HepG2 (cell line): ENCODE measurements around the gene POLE4. TPM values are rescaled to one million over a fixed set of nuclear protein-coding genes. Genes with fewer than 3 reads are reported as not detected.

Source experiments
- ATAC-seq: fragments of 200-7000 bp; cut with Tn5 transposase; 3 replicates; pipeline ENCODE4 v1.9.1; 2020; ENCODE audit warnings: mild to moderate bottlenecking, moderate library complexity
- BruUV-seq: library from RNA; stranded (reverse); fragments of 400-500 nt; replicated peaks from 2 replicates; lab custom pipeline; 2021; lab: Mats Ljungman, UMichigan
- CTCF ChIA-PET: fragments of 300-600 bp; formaldehyde crosslinking; extraction: SDS; loops from one replicate; lab custom pipeline; 2021; ENCODE audit warnings: low total read pairs, inconsistent platforms, low intra/inter-chr PET ratio; lab: Yijun Ruan, JAX
- POLR2A ChIA-PET: fragments of 350-600 bp; sonication (Branson Sonifier 250); formaldehyde crosslinking; loops from one replicate; lab custom pipeline; 2020; ENCODE audit warnings: antibody characterized with exemption, inconsistent platforms; lab: Yijun Ruan, JAX
- DNase-seq: peaks from one replicate; pipeline ENCODE4 v3.0.0-alpha.2; 2015; ENCODE audit warnings: low spot score
- FAIRE-seq: peaks from 3 replicates; lab custom pipeline; 2011; peaks lifted over from hg19 to GRCh38; lab: Jason Lieb, UNC
- H2AFZ ChIP-seq: one replicate; pipeline ENCODE4 v1.6.1; 2011; ENCODE audit warnings: low read length, inconsistent platforms
- H3K27ac ChIP-seq: fragments of 300-600 bp; 3 replicates; pipeline ENCODE4 v1.8.0; 2011; ENCODE audit warnings: mixed run types, mild to moderate bottlenecking, mixed read lengths, low read length, inconsistent platforms; ENCODE audit not compliant: insufficient read depth; ENCODE audit errors: extremely low read length
- H3K27me3 ChIP-seq, 2 experiments: fragments of 200-600 bp in 1 of 2; 2 replicates in 1 of 2; 3 replicates in 1 of 2; pipeline versions ENCODE4 v1.6.0 to v1.8.0; 2011; ENCODE audit warnings: low read length in 2 of 2, mild to moderate bottlenecking in 2 of 2, moderate library complexity in 2 of 2, inconsistent platforms in 1 of 2; ENCODE audit not compliant: insufficient read depth in 2 of 2, control insufficient read depth in 1 of 2
- H3K36me3 ChIP-seq, 2 experiments: fragments of 200-600 bp in 1 of 2; replicated peaks in 1 of 2; 2 replicates in 1 of 2; 3 replicates in 1 of 2; pipeline versions ENCODE4 v1.5.1 to v1.8.0; 2011; ENCODE audit warnings: low read length in 2 of 2, inconsistent platforms in 1 of 2; ENCODE audit not compliant: insufficient read depth in 2 of 2, control insufficient read depth in 1 of 2
- H3K4me1 ChIP-seq: 2 replicates; pipeline ENCODE4 v1.5.1; 2012; ENCODE audit warnings: low read length, inconsistent platforms; ENCODE audit not compliant: insufficient read depth
- H3K4me2 ChIP-seq: 2 replicates; pipeline ENCODE4 v1.6.0; 2011; ENCODE audit warnings: low read depth, low read length, inconsistent platforms
- H3K4me3 ChIP-seq, 3 experiments: fragments of 200-600 bp in 1 of 3; sonication (generic), shearing (Covaris generic) in 1 of 3; replicated peaks in 1 of 3; 2 replicates each; pipeline ENCODE4 v1.5.1; 2011 to 2016; ENCODE audit warnings: low read length in 3 of 3, inconsistent platforms in 2 of 3, low read depth in 2 of 3, mild to moderate bottlenecking in 2 of 3, control low read depth in 1 of 3, mixed read lengths in 1 of 3; ENCODE audit not compliant: insufficient read depth in 1 of 3
- H3K79me2 ChIP-seq: one replicate; pipeline ENCODE4 v1.6.1; 2011; ENCODE audit warnings: low read length, inconsistent platforms; ENCODE audit not compliant: insufficient read depth
- H3K9ac ChIP-seq: 2 replicates; pipeline ENCODE4 v1.6.0; 2011; ENCODE audit warnings: mild to moderate bottlenecking, low read depth, low read length, inconsistent platforms; ENCODE audit not compliant: insufficient read depth
- H3K9me3 ChIP-seq: 2 replicates; pipeline ENCODE4 v1.5.1; 2012; ENCODE audit warnings: mild to moderate bottlenecking, low read length
- H4K20me1 ChIP-seq: 2 replicates; pipeline ENCODE4 v1.6.0; 2011; ENCODE audit warnings: inconsistent platforms, mild to moderate bottlenecking, low read length, moderate library complexity; ENCODE audit not compliant: insufficient read depth
- FOSL1 ChIP-seq: sonication (generic); formaldehyde crosslinking; IDR thresholded peaks from 2 replicates; pipeline ENCODE4 v1.9.0; 2021; ENCODE audit warnings: missing genetic modification reagents, borderline replicate concordance
- FOXP1 ChIP-seq, 2 experiments: fragments of 450-650 bp in 1 of 2; IDR thresholded peaks; 2 replicates each; pipeline ENCODE4 v1.6.1; 2017 to 2018; ENCODE audit warnings: antibody characterized with exemption in 1 of 2
- HNF4A ChIP-seq: sonication (generic); formaldehyde crosslinking; IDR thresholded peaks from 2 replicates; pipeline ENCODE4 v1.4.0; 2020; ENCODE audit warnings: missing genetic modification reagents
- JUNB ChIP-seq: sonication (generic); formaldehyde crosslinking; IDR thresholded peaks from 2 replicates; pipeline ENCODE4 v1.8.0; 2022; ENCODE audit warnings: missing genetic modification reagents, mild to moderate bottlenecking, borderline replicate concordance
- MBNL3 ChIP-seq: fragments of 250-450 bp; sonication (Bioruptor Pico); conservative IDR thresholded peaks from 2 replicates; pipeline ENCODE4 v1.8.0; 2022; ENCODE audit warnings: mild to moderate bottlenecking, inconsistent platforms
- MTF2 ChIP-seq: sonication (generic); formaldehyde crosslinking; IDR thresholded peaks from 2 replicates; pipeline ENCODE4 v1.5.0; 2020; ENCODE audit warnings: missing genetic modification reagents, borderline replicate concordance
- NCOA2 ChIP-seq: sonication (generic); formaldehyde crosslinking; IDR thresholded peaks from 2 replicates; pipeline ENCODE4 v1.8.0; 2022; ENCODE audit warnings: inconsistent platforms
- NFIC ChIP-seq: IDR thresholded peaks from 2 replicates; pipeline ENCODE4 v1.6.1; 2012; ENCODE audit warnings: mild to moderate bottlenecking, low read length, inconsistent platforms
- RXRB ChIP-seq: IDR thresholded peaks from 2 replicates; pipeline ENCODE4 v1.6.1; 2016; ENCODE audit warnings: borderline replicate concordance, missing genetic modification reagents, missing compliant biosample characterization
- ZNF607 ChIP-seq: sonication (generic); formaldehyde crosslinking; IDR thresholded peaks from 2 replicates; pipeline ENCODE4 v1.5.1; 2020; ENCODE audit warnings: missing genetic modification reagents, mild to moderate bottlenecking, borderline replicate concordance
- ZNF652 ChIP-seq: IDR thresholded peaks from 2 replicates; pipeline ENCODE4 v1.6.1; 2016; ENCODE audit warnings: low read depth, borderline replicate concordance
- ZSCAN30 ChIP-seq: sonication (generic); formaldehyde crosslinking; IDR thresholded peaks from 2 replicates; pipeline ENCODE4 v1.5.0; 2020; ENCODE audit warnings: mild to moderate bottlenecking, missing genetic modification reagents
- WGBS: methylation state at CpG from one replicate; pipeline ENCODE4 v1.1.6; 2017; ENCODE audit warnings: low lambda C conversion rate; 5-methylcytosine and 5-hydroxymethylcytosine counted together
- in situ Hi-C: cut with HindIII; loops from 2 replicates; pipeline ENCODE4 v1.10.0; 2017; ENCODE audit warnings: low pct_unique_long_range_greater_than_20kb; ENCODE audit not compliant: extremely low pct_ligation_motif_present
- intact Hi-C: fragments of 100-400 bp; cut with micrococcal nuclease; formaldehyde crosslinking; loops from one replicate; pipeline ENCODE4 v1.10.0; 2022; ENCODE audit not compliant: unreplicated experiment
- polyA plus RNA-seq, 8 experiments: library from polyadenylated mRNA; depleted of rRNA in 3 of 8; stranded (reverse) in 7 of 8; unstranded in 1 of 8; fragments of >200 nt; fragmentation: Illumina TruSeq in 4 of 8; extraction: Trizol in 4 of 8; gene quantifications; 2 replicates each; pipeline versions ENCODE4 v1.2.1 to v1.2.3, GENCODE V29; 2011 to 2016; ENCODE audit warnings: low read depth in 4 of 8, missing spikeins in 1 of 8, mixed read lengths in 1 of 8; ENCODE audit not compliant: insufficient read depth in 1 of 8
- total RNA-seq, 5 experiments: library from RNA; depleted of rRNA; stranded (reverse); fragments of >200 nt; fragmentation: Illumina TruSeq; extraction: Trizol; gene quantifications; 2 replicates each; pipeline ENCODE4 v1.2.3, GENCODE V29; 2016; ENCODE audit warnings: low read depth in 1 of 5
- TF ChIP-seq, protein P1 (sequence below): sonication (generic); formaldehyde crosslinking; IDR thresholded peaks from 2 replicates; pipeline ENCODE4 v1.4.0; 2020; ENCODE audit warnings: mild to moderate bottlenecking, missing genetic modification reagents
- TF ChIP-seq, protein P2 (sequence below): sonication (generic); formaldehyde crosslinking; IDR thresholded peaks from 2 replicates; pipeline ENCODE4 v1.4.0; 2020; ENCODE audit warnings: missing genetic modification reagents
- TF ChIP-seq, protein P3 (sequence below): IDR thresholded peaks from 2 replicates; pipeline ENCODE4 v1.6.1; 2016; ENCODE audit warnings: low read depth

The POLE4 gene
- total and polyA plus RNA-seq, 2 of the 13 experiments (the other 11 are each of a cell fraction or from before 2014, with no cell fraction given), result 106 to 116 TPM

DNA sequence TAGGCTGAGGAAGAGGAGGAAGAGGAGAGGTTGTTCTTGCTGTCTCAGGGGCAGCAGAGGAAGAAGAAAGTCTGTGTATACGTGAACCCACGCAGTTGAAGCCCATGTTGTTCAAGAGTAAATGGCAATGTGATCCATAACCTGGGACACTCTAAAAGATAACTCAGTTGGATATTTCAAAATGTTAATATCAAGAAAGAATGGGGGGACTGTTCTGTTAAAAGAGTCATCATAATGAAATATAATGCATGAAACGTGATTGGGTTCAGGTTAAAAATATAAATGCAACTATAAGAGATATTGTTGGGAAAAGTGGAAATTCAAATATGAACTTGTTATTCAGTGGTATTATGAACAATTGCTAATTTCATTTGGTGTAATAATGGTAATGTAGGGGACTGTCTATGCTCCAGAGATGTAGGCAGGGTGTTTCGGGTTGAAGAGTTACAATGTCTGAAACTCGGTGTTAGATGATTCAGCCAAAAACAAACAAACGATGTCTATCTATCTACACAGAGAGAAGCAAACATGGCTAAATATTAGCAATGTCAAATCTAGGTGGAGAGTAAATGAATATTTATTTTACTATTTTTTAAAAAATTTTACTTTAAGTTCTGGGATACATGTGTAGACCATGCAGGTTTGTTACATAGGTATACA is 21.1 kb upstream of the POLE4 start:
- no peak overlapping the region for H2AFZ ChIP-seq
- H3K9me3 ChIP-seq, result no peaks in the 10 kb centered on the region
- in situ Hi-C loops (no loop called here), intact Hi-C loops (no loop called here)
- no peak for FAIRE-seq
- H3K4me3 ChIP-seq, result no peak overlapping the region; a peak in 1 of 6 replicates
- H3K4me1 ChIP-seq, result peaks cover 75% of the 10 kb centered on the region
- no TSS peak for BruUV-seq
- peaks cover 7 to 18% of the 10 kb centered on the region in 2 experiments for H3K36me3 ChIP-seq
- peak; percentile 74 for DNase-seq
- H3K79me2 ChIP-seq, result peaks cover 3% of the 10 kb centered on the region
- ATAC-seq, result peak; percentile 55
- ChIA-PET CTCF (no interaction called here), POLR2A (no interaction called here)
- H3K27ac ChIP-seq, result no peak overlapping the region
- no peak overlapping the region for H3K9ac ChIP-seq
- no peaks in the 10 kb centered on the region for H4K20me1 ChIP-seq
- WGBS, result 53% methylated on average over 6 of the region's 6 CpGs
- H3K27me3 ChIP-seq, result no peaks in the 10 kb centered on the region
- H3K4me2 ChIP-seq, result peak overlapping the region; percentile 47
- TF ChIP-seq HNF4A (CRISPR knock-in tag) (peak; percentile 21; the same call in 1 of the 2 replicates), MTF2 (CRISPR knock-in tag) (no peak), FOSL1 (peak; percentile 82; the same call in 1 of the 2 replicates), ZNF607 (CRISPR knock-in tag) (no peak), NFIC (peak; percentile 27; the same call in 1 of the 2 replicates), MBNL3 (CRISPR knock-in tag) (no peak), ZNF652 (CRISPR knock-in tag) (no peak), NCOA2 (CRISPR knock-in tag) (peak; percentile 37; the same call in 1 of the 2 replicates), JUNB (CRISPR knock-in tag) (peak; percentile 41; the same call in 1 of the 2 replicates), RXRB (CRISPR knock-in tag) (peak; percentile 44; the same call in 1 of the 2 replicates), ZSCAN30 (no peak), FOXP1 (IDR thresholded peaks at IDR 0.05) (no peak), FOXP1 (CRISPR knock-in tag; IDR thresholded peaks at IDR 0.05) (peak; percentile 68)
- TF ChIP-seq, protein P1, sequence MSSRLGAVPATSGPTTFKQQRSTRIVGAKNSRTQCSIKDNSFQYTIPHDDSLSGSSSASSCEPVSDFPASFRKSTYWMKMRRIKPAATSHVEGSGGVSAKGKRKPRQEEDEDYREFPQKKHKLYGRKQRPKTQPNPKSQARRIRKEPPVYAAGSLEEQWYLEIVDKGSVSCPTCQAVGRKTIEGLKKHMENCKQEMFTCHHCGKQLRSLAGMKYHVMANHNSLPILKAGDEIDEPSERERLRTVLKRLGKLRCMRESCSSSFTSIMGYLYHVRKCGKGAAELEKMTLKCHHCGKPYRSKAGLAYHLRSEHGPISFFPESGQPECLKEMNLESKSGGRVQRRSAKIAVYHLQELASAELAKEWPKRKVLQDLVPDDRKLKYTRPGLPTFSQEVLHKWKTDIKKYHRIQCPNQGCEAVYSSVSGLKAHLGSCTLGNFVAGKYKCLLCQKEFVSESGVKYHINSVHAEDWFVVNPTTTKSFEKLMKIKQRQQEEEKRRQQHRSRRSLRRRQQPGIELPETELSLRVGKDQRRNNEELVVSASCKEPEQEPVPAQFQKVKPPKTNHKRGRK, result no peak
- TF ChIP-seq, protein P2, sequence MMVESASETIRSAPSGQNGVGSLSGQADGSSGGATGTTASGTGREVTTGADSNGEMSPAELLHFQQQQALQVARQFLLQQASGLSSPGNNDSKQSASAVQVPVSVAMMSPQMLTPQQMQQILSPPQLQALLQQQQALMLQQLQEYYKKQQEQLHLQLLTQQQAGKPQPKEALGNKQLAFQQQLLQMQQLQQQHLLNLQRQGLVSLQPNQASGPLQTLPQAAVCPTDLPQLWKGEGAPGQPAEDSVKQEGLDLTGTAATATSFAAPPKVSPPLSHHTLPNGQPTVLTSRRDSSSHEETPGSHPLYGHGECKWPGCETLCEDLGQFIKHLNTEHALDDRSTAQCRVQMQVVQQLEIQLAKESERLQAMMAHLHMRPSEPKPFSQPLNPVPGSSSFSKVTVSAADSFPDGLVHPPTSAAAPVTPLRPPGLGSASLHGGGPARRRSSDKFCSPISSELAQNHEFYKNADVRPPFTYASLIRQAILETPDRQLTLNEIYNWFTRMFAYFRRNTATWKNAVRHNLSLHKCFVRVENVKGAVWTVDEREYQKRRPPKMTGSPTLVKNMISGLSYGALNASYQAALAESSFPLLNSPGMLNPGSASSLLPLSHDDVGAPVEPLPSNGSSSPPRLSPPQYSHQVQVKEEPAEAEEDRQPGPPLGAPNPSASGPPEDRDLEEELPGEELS (CRISPR knock-in tag), result peak; percentile 79
- TF ChIP-seq, protein P3, sequence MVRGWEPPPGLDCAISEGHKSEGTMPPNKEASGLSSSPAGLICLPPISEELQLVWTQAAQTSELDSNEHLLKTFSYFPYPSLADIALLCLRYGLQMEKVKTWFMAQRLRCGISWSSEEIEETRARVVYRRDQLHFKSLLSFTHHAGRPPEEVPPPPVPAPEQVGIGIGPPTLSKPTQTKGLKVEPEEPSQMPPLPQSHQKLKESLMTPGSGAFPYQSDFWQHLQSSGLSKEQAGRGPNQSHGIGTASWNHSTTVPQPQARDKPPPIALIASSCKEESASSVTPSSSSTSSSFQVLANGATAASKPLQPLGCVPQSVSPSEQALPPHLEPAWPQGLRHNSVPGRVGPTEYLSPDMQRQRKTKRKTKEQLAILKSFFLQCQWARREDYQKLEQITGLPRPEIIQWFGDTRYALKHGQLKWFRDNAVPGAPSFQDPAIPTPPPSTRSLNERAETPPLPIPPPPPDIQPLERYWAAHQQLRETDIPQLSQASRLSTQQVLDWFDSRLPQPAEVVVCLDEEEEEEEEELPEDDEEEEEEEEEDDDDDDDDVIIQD (CRISPR knock-in tag), result peak; percentile 92
